Stimulated activated CD4-positive, alpha-beta T cell treated with anti-CD3 and anti-CD28 coated beads, Interleukin-1b, Interleukin-23, amount 100 ng/mL, for 1 hour (primary cell): ENCODE results near the gene FBXW4.
"Not testable (repeated sequence)": the region's sequence is repeated elsewhere in the genome, so short reads cannot be mapped to it uniquely, and the experiment has no call there.

Source experiments
- DNase-seq, 2 donors: peaks; one replicate each; pipeline ENCODE4 v3.0.0-alpha.2; 2020; ENCODE audit warnings: low read depth in 2 of 2

The FBXW4 gene

DNA sequence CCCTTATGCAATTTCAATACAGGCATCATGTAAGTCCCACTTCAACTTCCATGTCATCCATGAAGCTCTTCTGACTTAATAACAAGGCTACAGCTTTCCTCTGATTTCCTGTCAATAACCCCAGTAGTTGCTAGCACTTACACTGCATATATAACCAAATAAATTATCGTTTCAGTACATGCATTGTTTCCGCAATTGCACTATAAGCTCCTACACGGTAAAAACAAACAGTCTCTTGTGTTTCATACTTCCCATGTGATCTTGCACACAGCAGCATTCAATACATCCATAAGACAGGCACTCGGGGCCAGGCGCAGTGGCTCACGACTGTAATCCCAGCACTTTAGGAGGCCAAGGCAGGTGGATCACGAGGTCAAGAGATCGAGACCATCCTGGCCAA, 41.4 kb downstream of the FBXW4 start:
- DNase-seq: no peak

DNA sequence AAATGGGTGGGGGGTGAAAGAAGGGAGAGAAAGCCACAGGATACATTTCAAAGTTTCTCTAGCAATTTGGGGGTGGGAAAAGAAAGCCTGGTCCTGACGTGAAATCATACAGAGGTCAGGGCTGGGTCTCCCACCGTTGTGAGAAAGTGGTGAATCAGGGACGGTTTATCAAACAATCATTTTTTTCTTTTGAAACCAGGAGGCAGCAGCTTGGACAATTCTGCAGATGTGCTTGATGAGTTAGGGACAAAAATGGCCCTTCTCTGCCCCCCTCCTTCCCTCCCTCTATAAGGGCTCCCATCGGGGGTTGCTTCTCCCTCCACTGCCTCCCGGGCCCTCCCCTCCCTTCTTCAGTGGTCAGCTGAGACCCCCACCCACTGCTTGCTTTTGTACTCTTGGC, 43.6 kb downstream of the FBXW4 start:
- DNase-seq: no peak

DNA sequence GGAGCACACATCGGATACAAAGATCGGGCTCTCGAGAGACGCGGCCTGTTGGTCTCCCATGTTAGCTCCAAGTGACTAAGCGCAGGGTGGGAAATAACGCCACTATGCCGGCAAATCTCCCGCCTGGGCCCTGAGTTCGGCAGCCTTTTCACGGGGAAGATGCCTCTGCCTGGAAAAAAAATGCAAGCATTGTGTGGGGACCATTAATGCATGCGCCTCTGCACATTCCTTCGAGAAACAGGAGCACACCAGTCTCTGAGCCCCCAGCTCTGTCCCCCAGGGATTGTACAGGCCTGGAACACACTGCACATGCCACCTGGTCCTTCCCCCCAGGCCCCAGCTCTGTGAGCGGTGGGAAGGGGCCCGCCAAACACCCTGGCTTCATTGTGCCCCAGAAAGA, 44.1 kb downstream of the FBXW4 start:
- DNase-seq: no peak

DNA sequence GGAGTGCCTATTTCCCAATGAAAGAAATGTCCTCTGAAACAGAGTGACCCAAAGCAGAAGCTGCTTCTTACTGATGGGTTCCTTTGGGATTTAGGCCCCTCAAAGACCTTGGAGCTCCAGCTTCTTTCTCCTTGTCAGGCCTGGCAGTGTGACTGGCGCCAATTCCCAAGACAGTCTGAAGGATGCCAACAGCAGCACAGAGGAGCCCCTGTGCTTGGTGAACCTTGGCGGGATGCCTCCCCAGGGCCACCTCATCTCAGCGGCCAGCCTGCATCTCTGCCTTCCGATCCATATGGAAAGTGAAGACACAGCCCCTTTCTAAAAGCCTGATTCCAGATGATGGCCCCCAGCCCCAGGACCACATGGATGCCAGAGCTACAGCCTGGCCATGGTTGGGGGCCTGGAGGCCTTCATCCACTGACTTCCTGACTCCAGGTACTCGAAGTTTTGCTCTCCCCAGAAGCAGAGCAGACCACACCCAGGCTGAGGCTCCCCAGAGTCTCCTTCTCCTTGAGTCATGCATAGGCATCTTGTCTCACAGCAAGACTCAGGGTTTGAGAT, 45.4 kb downstream of the FBXW4 start:
- no peak for DNase-seq

DNA sequence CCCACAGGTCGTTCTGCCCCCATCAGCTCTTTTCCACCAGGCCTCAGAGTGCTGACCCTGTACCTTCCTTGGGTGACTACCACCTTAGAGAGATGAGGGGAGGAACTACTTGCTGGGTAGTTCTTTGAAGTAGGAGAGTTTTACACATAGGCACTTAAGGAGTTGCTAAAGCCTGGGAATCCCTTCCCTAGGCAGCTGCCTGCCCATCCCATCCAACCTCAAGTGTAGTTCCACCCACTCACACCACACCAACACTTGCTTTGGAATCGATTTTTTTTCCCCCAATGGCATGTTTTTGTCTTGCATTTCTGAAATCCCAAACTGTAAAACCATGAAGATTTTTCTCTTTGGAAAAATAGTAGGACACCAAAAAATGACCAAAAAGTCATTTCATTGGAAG, 47.7 kb downstream of the FBXW4 start:
- DNase-seq: no peak

DNA sequence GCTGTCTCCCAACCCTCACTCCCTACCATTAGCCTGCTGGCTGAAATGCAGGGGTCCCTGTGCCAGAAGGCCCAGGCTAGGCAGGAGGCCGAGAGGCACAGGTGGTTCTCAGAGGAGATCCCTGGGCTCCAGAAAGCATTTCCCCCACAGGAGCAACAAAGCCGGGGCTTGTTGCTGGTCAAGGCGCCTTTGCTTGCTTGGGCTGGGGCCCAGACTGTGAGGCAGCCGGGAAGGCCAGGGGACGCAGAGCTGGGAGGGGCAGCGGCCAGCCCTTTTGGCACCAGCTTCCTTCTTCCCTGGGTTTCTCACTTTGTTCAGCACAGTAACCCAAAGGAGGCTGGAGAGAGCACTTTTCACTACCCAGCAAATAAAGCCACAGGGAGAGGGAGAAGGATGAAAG, 48.6 kb downstream of the FBXW4 start:
- no peak for DNase-seq

DNA sequence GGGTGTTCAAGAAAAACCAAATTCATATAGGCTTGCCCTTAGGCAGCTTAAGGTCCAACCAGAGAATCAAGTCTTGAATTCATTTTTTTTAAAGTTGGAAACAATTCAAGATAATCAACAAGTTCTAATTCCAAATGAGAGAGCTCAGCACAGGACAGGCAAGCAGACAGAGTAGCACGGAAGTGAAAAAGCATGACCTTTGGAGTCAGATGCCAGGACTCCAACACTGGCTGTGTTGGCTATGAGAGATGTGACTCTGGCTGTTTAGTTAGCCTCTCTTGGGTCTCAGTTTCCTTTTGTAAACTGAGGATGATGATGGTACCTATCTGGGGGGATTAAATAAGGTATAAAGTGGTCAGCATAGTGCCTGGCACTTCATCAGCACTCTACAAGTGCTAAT, 49.3 kb downstream of the FBXW4 start:
- DNase-seq: no peak

DNA sequence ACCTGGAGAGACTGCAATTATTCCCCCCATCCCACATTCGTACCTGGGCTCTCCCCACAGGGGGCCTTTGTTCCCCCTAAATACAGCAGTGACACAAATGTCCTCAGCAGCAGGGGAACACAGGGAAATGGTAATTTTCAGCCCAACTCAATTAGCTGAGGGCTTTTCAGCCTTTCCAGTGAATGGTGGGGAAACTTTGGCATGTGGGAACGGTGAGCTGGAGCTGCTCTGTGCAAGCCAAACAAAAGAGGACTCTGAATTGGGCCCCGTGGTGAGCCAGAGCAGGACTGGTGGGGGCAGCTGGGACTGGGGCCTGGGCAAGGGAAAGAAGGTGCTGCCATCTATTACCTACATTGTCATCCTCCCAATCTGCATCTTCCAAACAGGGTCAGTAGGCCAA, 51.0 kb downstream of the FBXW4 start:
- no peak for DNase-seq

DNA sequence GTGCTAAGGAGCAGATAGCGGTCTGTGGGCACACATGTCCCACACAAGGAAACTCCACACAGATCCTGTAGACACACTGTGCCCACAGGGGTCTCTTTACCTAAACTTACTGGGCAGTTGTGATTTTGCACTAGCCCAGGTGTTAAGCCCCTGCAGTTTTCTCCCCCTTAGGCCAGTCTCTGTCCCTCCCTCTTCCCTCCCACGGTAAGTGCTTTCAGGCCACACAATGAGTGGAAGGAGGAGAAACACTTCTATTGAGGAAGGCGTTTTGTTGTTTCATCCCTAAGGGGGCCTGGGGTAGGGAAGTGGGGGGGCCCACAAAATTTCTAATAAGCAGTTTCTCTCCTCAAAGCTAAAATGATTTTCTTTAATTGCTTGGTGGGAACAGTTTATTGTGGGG, 51.4 kb downstream of the FBXW4 start:
- DNase-seq: no peak

DNA sequence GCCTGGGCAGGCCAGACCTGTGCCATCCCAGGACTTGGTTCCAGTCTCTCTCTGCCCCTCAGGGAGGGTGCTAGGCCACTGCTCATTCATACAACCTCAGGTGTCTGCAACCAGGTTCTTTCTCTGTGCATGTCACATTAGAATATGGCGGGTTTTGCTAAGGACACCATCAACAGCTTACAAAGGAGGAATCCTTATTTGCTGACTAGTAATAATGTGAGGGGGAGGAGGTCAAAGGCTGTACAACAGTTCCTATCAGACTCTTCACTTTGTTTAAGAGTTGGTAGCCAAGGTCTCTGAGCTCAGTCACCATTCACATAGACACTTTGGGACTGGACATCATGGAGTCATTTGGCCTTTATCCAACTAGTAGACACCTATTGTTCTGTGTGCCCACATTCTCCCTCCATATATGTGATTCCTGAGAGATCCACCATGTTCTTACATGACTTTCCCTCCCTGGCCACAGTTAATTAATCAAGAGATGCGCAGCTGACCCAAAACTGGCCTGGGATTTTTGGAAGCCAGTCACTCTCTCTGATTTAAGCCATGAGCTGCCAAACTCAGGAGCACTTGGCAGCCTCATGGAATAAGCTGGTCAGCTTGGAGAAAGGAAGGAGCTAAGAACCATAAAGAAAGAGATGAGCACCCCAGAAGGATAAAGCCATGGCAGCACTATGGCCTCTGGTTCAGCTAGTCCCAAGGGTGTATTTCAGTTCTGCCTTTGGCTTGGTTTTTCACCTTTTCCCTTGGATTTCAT, 55.6 kb downstream of the FBXW4 start:
- DNase-seq: no peak

DNA sequence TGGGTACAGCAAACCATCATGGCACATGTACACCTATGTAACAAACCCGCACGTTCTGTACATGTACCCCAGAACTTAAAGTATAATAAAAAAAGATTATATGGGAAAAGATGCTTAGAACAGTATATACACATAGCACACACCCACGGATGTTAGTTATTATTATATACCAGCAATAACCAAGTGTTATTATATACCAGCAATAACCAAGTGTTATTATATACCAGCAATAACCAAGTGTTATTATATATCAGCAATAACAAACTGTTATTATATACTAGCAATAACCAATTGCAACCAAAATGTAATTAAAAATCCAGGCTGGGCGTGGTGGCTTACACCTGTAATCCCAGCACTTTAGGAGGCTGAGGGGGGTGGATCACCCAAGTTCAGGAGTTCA, 61.5 kb downstream of the FBXW4 start:
- DNase-seq: not testable (repeated sequence)

DNA sequence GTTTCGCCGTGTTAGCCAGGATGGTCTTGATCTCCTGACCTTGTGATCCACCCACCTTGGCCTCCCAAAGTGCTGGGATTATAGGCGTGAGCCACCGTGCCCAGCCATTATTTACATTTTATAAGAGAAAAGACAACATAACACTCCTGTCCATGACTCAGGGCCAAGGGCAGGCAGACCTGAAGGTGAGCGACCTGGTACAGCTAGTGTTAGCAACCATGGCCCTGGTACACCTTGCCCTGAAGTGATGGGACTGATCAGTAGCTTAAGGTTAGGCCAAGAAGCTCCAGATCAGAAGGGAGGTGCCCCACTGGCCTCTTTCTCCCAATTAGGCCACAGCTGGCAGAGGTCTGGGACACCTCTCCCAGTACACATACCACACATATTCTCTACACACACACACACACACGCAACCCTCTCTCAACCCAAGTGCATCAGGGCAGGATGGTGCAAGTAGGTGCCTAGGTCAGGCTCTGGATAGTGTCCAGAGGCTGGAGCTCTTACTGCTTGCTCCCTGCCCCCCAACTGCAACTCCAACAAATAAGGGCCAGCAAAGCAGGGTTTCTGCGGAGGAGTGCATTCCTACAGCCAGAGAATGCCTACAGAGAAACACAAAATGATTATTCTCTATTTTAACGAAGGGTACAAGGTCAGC, 63.0 kb downstream of the FBXW4 start:
- no peak for DNase-seq

DNA sequence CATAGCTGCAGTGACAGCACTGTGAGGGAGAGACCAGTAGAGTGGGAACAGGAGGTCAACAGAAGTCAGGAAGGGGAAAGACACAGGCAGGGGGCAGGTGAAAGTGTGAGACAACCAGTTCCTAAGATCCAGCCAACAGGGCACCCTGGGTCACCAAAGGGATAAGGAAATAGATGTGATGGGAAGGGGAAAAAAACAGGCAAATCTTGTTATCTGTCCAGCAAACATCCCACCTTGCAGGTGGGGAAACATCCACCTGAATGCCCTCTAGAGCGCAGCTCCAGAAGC, 64.4 kb downstream of the FBXW4 start:
- DNase-seq: no peak

DNA sequence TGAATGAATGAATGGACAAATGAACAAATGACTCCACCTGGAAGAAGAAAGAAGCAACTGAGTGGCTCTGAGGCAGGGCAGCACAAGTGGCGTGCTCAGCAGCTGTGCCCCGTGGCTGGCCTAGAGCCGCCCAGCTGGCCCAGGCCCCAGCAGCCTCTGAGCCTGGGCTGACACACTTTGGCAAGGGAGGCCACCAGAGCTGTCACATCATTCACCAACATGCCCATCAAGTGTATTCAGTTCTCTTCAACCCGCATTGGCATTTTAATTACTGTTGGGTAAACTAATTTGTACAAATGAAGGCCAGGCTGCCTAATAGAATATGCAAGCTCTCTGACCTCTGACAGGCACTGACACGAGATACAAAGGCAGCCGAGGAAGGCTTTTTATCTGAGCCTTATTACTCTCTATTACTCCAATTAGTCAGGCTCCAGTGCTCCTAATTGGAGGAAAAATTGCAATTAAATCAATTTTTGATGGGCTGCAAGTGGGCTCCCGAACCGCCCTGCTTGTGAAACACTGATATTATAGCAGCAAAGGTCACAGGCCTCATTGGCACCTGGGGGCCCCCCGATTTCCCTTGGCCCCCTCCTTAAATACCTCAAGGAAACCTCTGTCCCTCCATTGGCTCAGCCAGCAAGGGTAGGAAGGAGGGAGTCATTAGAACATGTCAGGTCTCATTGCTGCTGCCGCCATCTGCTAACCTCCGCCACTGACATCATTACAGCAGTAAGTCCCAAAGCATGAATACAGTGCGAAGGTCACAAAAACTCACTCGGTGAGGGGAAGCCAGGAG, 64.9 kb downstream of the FBXW4 start:
- DNase-seq: no peak

DNA sequence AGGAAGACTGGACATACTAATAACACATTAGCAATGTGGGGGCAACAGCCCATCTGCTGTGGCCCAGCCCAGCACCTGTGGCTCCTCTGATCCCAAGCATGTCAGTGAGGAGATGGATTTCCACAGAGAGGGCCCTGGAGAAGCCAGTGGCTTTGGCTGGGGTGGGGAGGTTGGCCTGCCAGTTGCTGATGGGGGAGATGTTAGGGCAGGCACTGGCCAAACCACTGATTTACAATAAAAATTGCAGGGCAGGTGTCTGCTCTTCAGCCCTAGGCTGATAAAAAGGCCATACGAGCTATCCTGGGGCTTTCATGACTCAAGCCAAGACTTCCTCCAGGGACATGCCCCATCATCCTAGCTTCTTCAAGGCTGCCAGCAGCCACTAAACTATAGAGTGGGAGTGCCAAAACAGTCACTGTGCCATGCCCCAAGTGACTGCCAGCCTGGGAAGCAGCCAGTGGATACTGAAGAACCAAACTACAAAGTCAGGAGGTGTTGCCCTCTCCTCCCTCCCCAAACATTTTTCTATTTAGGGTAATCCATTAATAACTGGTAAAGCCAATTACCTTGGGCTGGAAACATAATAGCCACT, 69.1 kb downstream of the FBXW4 start:
- no peak for DNase-seq

DNA sequence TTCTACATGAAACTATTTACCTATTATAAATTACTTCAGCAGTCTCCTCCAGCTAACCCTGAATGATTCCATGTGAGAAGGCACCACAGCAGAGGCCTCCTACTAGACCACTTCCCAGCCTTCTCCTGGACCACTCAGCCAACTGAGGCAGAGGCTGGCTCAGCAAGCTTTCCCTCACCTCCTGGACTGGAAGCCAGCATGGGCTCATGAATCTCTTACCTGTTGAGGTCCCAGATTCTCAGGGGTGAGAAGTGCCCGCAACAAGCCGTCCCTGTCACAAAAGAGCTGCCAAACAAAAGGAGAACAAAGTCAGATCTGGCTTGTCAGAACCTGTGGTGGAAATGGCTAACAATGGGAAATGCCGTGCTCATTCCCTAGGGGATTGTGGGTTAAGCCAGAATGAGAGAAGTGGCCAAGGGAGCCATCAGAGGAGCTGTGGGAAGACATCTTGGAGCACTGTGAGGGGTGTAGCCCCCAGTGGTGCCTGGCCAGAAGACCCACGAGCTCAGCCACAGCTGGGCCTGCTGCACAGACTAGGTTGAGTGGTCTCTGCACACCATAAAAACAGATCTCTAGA, 70.4 kb downstream of the FBXW4 start:
- DNase-seq: no peak

DNA sequence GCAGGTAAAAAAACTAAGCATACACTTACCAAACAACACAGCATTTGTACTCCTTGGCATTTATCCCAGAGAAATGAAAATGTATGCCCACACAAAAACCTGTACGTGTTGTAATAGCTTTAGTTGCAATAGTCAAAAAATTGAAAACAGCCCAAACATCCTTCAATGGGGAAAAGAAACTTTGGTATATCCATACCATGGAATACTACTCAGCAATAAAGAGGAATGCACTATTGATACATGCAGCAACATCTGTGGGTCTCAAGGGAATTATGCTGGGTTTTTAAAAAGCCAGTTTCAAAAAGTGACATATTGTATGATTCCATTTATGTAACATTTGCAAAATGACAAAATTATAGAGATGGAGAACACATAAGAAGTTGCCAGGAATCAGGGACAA, 71.4 kb downstream of the FBXW4 start:
- no peak for DNase-seq

DNA sequence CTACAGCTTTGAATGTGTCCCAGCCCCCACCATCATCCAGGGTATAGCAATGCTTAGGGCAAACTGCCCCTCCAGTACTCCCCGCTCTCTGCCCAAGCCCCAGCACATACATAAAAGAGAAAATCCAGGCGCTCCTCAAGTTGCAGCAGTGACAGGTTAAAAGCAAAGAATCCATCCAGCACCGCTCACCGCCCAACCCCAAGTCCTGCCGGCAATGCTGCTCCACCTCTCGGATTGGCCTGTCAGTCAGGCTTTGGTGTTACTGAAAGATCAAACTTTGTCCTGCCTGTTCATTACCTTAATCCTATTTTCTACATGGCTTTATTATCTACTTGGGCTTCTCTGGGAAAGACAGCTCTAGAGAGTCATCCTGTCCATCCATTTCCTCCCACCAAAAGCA, 75.0 kb downstream of the FBXW4 start:
- no peak for DNase-seq

DNA sequence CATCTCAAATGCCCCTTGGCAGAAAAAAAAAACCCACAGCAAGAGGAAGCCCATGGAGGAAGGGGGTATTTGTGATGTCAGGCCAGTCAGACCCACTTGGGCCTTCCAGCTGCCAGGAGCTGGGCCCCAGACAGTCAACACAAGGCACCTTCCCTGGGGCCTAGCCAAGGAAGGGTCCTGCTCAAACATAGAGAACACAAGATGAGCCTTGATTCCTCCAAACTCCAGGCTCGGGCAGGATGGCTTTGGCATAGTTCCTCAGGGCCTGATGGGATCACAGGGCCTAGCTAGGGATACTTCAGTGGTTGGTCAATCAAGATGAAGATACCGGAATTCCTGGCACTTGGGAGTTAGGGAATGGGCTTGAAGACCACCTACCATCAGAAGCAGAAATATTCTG, 76.1 kb downstream of the FBXW4 start:
- DNase-seq: no peak

DNA sequence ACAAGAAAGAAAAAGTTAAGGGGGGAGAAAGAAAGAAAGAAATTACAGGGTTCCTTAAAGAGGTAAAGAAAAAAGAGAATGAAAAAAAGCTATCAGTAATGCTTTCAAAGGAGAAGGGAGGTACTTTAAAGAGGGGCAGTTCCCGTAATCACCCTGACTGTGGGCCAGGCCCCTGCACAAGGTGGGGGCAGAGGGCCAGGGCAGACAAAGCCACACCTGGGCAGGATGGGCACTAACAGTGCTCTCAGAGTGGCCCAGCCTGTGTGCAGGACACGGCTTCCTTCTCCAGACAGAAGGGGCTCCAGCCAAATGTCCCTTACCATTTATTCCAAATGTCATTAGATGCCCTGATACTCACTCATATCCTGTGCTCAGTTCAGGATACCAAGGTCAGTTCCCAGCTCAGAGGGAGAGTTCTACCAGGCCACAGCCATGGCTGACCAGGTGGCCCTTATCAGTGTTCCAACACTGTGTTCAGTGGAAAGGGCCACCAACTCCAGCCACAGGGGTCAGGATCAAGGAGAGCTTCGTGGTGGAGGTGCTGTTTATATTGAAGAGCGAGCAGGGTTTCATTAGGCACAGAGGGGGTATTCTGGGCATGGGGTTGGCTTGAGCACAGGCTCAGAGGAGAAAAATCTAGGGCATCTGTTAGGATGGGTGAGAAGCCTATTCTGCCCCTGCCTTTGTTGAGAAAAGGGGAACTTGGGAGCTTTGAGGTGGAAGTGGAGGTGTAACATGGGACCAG, 77.0 kb downstream of the FBXW4 start:
- no peak for DNase-seq

DNA sequence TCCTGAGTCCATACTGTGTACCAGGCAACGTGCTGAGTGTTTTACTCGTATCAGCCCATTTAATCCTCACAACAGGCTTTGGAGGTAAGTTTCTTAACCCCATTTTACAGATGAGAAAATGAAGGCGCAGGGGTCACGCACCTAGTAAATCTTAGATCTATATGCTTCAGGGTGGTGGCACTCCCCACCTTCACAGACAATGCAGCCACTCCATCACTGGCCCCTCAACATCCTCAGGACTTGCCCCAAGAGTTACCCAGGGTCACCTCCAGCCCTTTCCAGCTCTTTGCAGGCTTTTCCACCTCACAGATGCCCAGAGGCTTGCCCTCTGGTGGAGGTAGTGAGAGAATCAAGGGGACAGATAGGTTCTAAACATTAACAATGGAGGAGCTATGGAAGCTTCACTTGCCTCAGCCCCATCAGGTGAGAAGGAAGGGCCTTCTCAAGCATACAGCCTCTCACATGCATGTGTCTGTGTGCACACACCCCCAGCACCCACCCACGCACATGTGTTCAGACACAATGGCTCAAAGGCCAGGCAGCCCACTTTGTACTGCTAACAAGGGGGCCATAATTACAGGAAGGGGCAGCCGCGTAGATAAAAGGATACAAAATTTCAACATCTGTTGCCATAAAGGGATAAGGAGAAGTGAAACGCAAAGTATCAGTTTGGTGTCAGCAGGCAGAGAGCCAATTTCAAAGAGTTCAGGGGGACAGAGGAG, 77.7 kb downstream of the FBXW4 start:
- DNase-seq: no peak
